Measurements from ENCODE around the gene CSTPP1. TPM values are rescaled to one million over a fixed set of nuclear protein-coding genes. Genes with fewer than 3 reads are reported as not detected.

Gene CSTPP1
- total and polyA plus RNA-seq, 2 donors (not counting 1 experiment from before 2014, with no cell fraction given), result 15.5 to 34.1 TPM

- no peak overlapping the region for H2AFZ ChIP-seq (ENCODE audit: low read length)
- DNase-seq (ENCODE audit: low read depth in 2 of 2), result no peak
- no peak overlapping the region for H3K4me3 ChIP-seq (replicated peaks in 1 of 4; ENCODE audit: control extremely low read depth in 1 of 4, insufficient read depth in 1 of 4, low read depth in 3 of 4, low read length in 4 of 4)
- TF ChIP-seq CTCF (conservative IDR thresholded peaks at IDR 0.05 in 1 of 2, IDR thresholded peaks at IDR 0.05 in 1 of 2; ENCODE audit: low read depth in 1 of 2, low read length in 2 of 2), result no peak
- no peak for TF ChIP-seq EZH2 (IDR thresholded peaks at IDR 0.05; ENCODE audit: low read length, missing control alignments)
- H3K4me1 ChIP-seq (ENCODE audit: control insufficient read depth, extremely low read depth, insufficient read depth, low read length), result peaks cover 8% of the 10 kb centered on the region
- no peaks in the 10 kb centered on the region for H3K9me3 ChIP-seq (ENCODE audit: control insufficient read depth, insufficient read depth, low read depth, low read length)
- H4K20me1 ChIP-seq (ENCODE audit: control insufficient read depth, extremely low read depth, insufficient read depth, low read length), result no peaks in the 10 kb centered on the region
- no peaks in the 10 kb centered on the region for H3K79me2 ChIP-seq (ENCODE audit: control insufficient read depth, insufficient read depth, low read length)
- peaks cover 2% of the 10 kb centered on the region for H3K36me3 ChIP-seq (ENCODE audit: control insufficient read depth, insufficient read depth, low read length)
- H3K27ac ChIP-seq (ENCODE audit: insufficient read depth, low read length), result no peak overlapping the region
- no peak overlapping the region for H3K9ac ChIP-seq (ENCODE audit: insufficient read depth, low read length)
- no peaks in the 10 kb centered on the region for H3K27me3 ChIP-seq (ENCODE audit: control insufficient read depth, insufficient read depth, low read length)
- no peak overlapping the region for H3K4me2 ChIP-seq (ENCODE audit: extremely low read depth, insufficient read depth, low read length)
These were observed 218.3 kb downstream of the CSTPP1 start for GRCh38 chr11:47154616-47155570.

GRCh38 chr11:47155879-47156278 lies 219.3 kb downstream of the CSTPP1 start:
- no peak for DNase-seq (ENCODE audit: low read depth in 2 of 2)
- TF ChIP-seq CTCF (conservative IDR thresholded peaks at IDR 0.05 in 1 of 2, IDR thresholded peaks at IDR 0.05 in 1 of 2; ENCODE audit: low read depth in 1 of 2, low read length in 2 of 2) (no peak), EZH2 (IDR thresholded peaks at IDR 0.05; ENCODE audit: low read length, missing control alignments) (no peak)

GRCh38 chr11:47156333-47156732 lies 219.8 kb downstream of the CSTPP1 start:
- Histone ChIP-seq H3K79me2 (ENCODE audit: control insufficient read depth, insufficient read depth, low read length) (no peaks in the 10 kb centered on the region), H2AFZ (ENCODE audit: low read length) (no peak overlapping the region), H3K4me1 (ENCODE audit: control insufficient read depth, extremely low read depth, insufficient read depth, low read length) (peaks cover 8% of the 10 kb centered on the region), H3K9me3 (ENCODE audit: control insufficient read depth, insufficient read depth, low read depth, low read length) (no peaks in the 10 kb centered on the region), H3K27me3 (ENCODE audit: control insufficient read depth, insufficient read depth, low read length) (no peaks in the 10 kb centered on the region), H3K4me2 (ENCODE audit: extremely low read depth, insufficient read depth, low read length) (no peak overlapping the region), H3K27ac (ENCODE audit: insufficient read depth, low read length) (no peak overlapping the region), H3K9ac (ENCODE audit: insufficient read depth, low read length) (no peak overlapping the region), H3K4me3 (replicated peaks in 1 of 4; ENCODE audit: control extremely low read depth in 1 of 4, insufficient read depth in 1 of 4, low read depth in 3 of 4, low read length in 4 of 4) (no peak overlapping the region), H3K36me3 (ENCODE audit: control insufficient read depth, insufficient read depth, low read length) (peaks cover 2% of the 10 kb centered on the region), H4K20me1 (ENCODE audit: control insufficient read depth, extremely low read depth, insufficient read depth, low read length) (no peaks in the 10 kb centered on the region)
- no peak for TF ChIP-seq EZH2 (IDR thresholded peaks at IDR 0.05; ENCODE audit: low read length, missing control alignments)
- TF ChIP-seq CTCF (conservative IDR thresholded peaks at IDR 0.05 in 1 of 2, IDR thresholded peaks at IDR 0.05 in 1 of 2; ENCODE audit: low read depth in 1 of 2, low read length in 2 of 2), result no peak
- peak in 1 of 2 donors; percentile 58 for DNase-seq (ENCODE audit: low read depth in 2 of 2)

More at GRCh38 chr11:47155879-47156278, 219.3 kb downstream of the CSTPP1 start:
- H3K27me3 ChIP-seq (ENCODE audit: control insufficient read depth, insufficient read depth, low read length), result no peaks in the 10 kb centered on the region
- peaks cover 2% of the 10 kb centered on the region for H3K36me3 ChIP-seq (ENCODE audit: control insufficient read depth, insufficient read depth, low read length)
- H3K4me2 ChIP-seq (ENCODE audit: extremely low read depth, insufficient read depth, low read length), result no peak overlapping the region
- no peaks in the 10 kb centered on the region for H4K20me1 ChIP-seq (ENCODE audit: control insufficient read depth, extremely low read depth, insufficient read depth, low read length)
- no peaks in the 10 kb centered on the region for H3K79me2 ChIP-seq (ENCODE audit: control insufficient read depth, insufficient read depth, low read length)
- no peak overlapping the region for H3K9ac ChIP-seq (ENCODE audit: insufficient read depth, low read length)
- no peaks in the 10 kb centered on the region for H3K9me3 ChIP-seq (ENCODE audit: control insufficient read depth, insufficient read depth, low read depth, low read length)
- no peak overlapping the region for H3K4me3 ChIP-seq (replicated peaks in 1 of 4; ENCODE audit: control extremely low read depth in 1 of 4, insufficient read depth in 1 of 4, low read depth in 3 of 4, low read length in 4 of 4)
- H3K4me1 ChIP-seq (ENCODE audit: control insufficient read depth, extremely low read depth, insufficient read depth, low read length), result peaks cover 8% of the 10 kb centered on the region
- no peak overlapping the region for H2AFZ ChIP-seq (ENCODE audit: low read length)
- H3K27ac ChIP-seq (ENCODE audit: insufficient read depth, low read length), result no peak overlapping the region
